WI38 (cell line): ENCODE data around the gene SKIDA1.

Source experiments
- H3K4me3 ChIP-seq: 2 replicates; pipeline ENCODE4 v1.5.1; 2011; ENCODE audit warnings: low read depth, mild to moderate bottlenecking, control low read depth, low read length
- TF ChIP-seq, protein P1 (sequence below): IDR thresholded peaks from 2 replicates; pipeline ENCODE4 v1.5.1; 2012; ENCODE audit warnings: low read depth, mild to moderate bottlenecking, control low read depth, low read length

SKIDA1 gene

DNA sequence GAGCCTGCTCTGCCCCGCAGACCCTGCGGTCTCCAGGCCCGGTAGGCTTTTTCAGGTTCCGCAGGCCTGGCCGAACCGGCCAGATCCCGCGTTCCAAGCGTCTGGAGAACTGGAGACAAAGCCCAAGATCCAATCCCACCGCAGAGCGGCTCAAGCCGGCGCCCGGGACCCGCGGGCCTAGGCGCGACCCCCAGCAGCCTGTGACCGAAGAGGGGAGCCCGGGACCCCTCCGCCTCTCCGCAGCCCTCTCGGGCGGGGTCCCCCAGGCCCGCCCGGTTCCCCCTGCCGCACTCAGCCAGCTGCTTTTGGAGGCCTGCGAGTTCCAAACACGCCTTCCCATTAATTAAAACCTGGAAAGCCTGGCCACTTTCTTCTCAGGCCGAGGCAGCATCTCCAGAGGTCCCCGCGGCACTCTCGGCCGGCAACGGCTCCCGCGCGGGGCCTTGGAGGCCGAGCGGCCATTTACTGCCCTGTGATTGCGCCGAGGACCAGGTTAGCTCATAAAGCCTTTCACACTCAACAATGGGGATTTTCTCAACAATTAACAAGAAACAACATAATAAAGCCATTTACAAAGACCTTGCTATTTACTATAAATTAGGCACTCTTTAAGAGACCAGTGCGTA is 16.7 kb downstream of the SKIDA1 start:
- TF ChIP-seq, protein P1, sequence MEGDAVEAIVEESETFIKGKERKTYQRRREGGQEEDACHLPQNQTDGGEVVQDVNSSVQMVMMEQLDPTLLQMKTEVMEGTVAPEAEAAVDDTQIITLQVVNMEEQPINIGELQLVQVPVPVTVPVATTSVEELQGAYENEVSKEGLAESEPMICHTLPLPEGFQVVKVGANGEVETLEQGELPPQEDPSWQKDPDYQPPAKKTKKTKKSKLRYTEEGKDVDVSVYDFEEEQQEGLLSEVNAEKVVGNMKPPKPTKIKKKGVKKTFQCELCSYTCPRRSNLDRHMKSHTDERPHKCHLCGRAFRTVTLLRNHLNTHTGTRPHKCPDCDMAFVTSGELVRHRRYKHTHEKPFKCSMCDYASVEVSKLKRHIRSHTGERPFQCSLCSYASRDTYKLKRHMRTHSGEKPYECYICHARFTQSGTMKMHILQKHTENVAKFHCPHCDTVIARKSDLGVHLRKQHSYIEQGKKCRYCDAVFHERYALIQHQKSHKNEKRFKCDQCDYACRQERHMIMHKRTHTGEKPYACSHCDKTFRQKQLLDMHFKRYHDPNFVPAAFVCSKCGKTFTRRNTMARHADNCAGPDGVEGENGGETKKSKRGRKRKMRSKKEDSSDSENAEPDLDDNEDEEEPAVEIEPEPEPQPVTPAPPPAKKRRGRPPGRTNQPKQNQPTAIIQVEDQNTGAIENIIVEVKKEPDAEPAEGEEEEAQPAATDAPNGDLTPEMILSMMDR: no peak
- no peak overlapping the region for H3K4me3 ChIP-seq

DNA sequence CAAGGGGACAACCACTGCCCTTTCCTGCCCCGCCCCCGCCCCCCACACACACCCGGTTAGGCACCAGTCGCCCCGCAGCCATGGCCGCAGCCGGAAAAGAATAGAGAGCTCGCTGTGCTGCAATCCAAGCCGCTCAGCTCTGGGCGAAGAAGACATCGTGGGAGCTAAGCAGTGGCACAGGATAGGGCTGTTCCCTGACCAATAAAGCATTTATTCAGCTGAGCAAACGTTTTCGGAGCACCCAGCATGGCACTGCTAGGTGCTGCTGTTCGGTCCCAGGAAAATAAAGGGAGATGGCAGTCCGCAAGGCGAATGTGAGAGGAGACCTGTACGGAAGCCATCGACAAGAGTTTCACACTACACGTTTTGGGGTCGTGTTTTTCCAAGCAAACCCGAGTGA is 18.3 kb downstream of the SKIDA1 start:
- H3K4me3 ChIP-seq: no peak overlapping the region
- TF ChIP-seq, protein P1: no peak

DNA sequence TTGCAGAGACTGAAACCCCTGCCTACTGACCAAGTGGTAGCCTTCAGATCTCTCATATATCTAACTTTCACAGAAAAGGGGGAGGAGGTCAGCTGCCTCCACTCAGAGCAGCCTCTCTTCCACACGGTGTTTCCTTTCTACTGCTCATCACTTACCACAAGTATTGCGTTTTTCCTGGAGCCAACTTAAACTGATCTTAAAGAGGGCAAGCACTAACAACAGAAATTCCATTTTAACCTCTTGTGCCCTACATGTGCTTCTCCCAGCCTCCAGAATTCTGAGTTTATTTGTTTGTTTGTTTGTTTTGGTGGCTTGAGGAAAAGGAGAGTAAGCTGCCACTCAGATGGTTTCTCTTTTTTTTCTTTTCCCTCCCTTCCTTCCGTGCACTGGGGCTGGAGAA is 19.1 kb downstream of the SKIDA1 start:
- TF ChIP-seq, protein P1: no peak
- no peak overlapping the region for H3K4me3 ChIP-seq

DNA sequence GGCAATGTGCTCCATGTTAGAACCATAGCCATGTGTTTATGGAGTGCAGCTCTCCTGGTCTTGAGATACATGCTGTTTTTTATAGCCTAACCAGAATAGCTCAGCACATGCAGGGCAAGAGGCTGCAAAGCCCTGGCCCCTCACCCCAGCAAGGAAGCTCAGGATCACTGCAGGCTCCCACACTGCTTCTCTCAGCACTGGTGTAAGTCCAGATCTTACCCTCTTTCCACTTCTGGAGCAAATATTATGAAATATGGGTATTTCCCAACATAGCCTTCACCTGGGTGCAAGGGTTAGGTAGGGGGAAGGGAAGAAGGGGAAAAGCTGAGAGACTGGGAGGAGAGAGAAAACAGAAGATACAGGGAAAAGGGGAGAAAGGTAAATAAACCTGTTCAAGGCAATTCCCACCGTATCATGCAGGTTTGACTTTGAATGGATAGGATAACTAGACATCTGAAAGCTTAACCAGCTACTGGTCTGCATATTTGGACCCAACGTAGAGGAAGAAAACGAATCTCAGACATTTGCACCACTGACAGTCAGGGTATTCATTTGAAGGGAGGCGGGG is 19.7 kb downstream of the SKIDA1 start:
- TF ChIP-seq, protein P1: no peak
- H3K4me3 ChIP-seq: no peak overlapping the region

DNA sequence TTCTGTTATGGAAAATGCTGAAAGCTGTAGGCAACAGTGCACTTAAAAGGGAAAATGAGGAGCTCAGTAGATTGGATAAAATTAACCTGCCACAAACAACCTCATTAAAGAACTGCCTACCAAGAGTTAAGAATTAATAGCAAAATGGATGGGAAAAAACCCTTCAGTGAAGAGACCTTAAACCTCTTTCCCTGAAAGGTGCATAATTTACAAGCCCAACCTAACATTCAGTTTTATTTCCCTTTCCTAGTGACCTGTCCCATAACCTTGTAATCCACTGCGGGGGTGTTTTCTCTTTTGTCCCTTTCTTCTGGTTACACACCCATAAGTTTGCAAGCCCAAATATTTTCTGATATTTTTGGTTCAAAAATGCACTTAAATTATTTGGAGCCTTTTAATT is 21.9 kb downstream of the SKIDA1 start:
- TF ChIP-seq, protein P1: no peak
- H3K4me3 ChIP-seq: no peak overlapping the region

DNA sequence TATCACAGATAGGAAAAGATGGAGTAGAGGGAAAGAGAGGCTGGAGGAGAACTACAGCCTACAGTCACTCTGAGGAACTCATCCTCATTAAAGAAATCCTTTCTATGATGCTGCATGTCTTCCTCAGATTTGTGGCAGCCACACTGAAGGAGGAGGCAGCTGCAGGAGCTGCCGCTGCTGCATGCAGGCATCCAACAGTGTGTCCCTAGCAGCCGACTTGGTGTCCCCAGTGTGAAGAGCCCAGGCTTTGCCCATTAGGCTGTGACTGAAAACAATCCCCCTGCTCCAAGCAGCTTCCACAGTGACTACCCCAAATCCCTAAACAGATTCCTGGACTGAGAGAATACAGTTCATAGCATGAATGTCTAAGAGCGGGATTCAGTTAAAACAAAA is 23.1 kb downstream of the SKIDA1 start:
- no peak overlapping the region for H3K4me3 ChIP-seq
- TF ChIP-seq, protein P1: no peak

DNA sequence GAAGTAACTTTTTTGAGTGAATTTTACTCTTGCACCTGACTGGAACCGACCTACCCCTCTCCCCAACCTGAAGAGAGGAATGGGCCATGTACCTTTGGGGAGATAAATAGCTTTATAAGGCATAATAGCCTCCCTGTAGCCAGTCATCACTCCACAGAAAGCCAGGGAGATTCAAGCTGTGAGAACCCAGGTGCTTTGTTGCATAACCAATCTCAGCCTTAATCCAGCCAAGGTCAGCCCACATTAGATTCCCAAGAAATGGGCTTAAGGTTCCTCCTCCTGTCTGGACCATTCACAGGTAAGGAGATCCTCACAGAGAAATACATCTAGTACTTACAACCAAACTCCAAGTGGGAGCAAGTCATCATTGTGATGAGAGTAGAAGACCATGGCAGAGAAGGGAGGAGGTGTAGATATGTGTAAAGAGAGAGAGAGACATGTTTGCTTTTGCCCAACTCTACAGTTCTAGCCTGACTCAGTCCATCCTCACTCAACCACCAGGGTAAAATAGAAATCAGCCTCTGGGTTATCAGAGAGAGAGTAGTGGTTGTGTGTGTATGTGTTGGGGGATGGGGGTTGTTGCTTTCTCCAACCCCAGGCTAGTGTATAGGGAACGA is 23.6 kb downstream of the SKIDA1 start:
- H3K4me3 ChIP-seq: no peak overlapping the region
- TF ChIP-seq, protein P1: no peak
